Measurements from ENCODE around the gene SPON1.

The SPON1 gene

GRCh38 chr11:13944016-13944415, 18.5 kb upstream of the SPON1 start:
- no peak for DNase-seq (ENCODE audit: low spot score)

DNA sequence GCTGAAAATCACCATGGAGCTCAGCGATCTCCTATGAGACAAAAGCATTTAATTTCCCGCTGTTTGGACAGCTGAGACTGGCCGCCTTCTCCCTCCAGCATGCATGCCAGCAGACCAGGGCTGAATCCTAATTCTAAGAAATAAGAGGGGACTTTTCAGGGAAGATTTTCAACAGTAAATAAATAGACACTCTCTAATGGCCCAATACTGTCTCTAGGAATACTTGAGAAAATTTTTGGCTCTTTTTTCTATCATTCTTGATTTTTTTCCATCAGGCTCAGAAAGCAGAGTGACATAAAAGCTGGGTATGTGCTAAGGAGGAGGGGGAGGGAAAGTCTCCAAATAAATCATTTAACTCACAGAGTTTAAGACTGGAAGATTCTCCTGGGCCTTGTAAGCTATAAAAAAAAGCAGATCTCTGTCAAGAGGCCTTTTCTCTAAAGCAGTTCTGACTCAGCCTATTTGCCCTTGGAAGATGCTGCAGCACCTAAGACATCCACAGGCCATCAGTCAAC, 17.6 kb upstream of the SPON1 start:
- no peak for DNase-seq (ENCODE audit: low spot score)

DNA sequence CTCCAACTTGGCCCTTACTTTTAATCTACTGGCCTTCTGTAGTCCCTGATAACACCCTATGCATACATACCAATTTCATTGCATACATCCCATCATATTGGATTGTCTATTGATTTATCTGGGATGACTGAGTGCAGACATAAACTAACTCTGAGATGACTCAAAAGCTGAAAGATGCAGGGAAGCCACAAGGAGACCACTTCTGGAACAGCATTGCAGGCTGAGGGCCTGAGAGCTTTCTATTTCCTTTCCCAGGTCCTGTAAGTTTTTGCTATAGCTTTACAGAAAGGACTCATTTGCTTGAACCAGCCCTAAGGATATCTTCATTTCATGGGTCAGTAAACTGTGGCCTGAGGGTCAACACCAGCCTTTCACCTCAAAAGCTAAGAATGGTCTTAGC, 15.1 kb upstream of the SPON1 start:
- DNase-seq (ENCODE audit: low spot score) = no peak

- DNase-seq (ENCODE audit: low spot score) = no peak
These were observed 12.6 kb upstream of the SPON1 start for GRCh38 chr11:13949876-13950275.

DNA sequence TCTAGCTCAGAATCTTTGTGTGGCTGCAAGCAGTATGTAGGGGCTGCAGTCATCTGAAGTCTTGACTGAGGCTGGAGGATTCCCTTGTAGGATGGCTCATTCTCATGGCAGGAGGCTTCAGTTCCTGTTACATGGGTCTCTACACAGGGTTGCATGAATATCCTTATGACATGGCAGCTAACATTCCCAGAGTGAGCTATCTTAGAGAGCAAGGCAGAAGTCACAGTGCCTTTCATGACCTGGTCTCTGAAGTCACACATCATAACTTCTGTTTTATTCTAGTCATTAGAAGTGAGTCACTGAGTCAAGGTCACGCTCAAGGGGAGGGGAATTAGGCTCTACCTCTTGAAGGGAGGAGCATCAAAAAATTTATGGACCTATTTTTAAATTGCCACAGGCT, 10.3 kb upstream of the SPON1 start:
- no peak for DNase-seq (ENCODE audit: low spot score)

DNA sequence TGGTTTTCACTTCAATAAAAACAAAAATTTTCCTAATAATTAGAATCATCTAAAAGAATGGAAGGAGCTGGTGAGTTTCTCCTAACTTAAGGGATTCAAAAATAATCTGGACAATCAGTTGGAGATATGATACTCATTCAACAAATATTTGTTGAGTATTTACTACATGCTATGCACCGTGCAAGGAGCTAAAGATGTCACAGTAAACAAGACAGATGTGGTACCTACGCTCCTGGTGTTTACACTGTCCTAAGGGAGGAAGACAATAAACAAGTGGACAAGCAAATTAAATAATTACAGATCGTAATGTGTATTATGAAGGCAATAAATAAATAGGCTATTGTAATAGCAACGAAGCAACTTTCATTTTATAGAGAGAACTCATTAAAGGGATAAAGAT, 9.9 kb upstream of the SPON1 start:
- no peak for DNase-seq (ENCODE audit: low spot score)

DNA sequence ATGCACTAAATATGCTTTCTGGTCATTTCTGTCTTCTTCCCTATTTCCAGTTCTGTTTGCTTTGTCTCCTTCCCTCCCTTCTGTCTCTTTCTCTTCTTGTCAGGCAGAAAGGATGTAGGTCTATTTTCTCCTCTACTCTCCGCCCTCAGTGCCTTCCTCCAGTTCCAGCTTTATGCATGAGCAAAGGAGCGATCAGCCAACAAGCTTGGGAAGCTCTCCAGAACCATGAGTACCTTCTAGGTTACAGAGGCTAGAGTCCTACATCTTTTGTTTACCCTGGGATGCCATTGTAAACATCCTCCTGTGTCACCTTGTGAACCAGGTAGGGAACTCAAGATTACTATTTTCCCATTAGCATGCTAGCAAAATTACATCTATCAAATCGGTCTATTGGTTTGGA, 7.9 kb upstream of the SPON1 start:
- no peak for DNase-seq (ENCODE audit: low spot score)

- DNase-seq (ENCODE audit: low spot score) = peak; percentile 54
These were observed 6.5 kb upstream of the SPON1 start for GRCh38 chr11:13955971-13956421.

DNA sequence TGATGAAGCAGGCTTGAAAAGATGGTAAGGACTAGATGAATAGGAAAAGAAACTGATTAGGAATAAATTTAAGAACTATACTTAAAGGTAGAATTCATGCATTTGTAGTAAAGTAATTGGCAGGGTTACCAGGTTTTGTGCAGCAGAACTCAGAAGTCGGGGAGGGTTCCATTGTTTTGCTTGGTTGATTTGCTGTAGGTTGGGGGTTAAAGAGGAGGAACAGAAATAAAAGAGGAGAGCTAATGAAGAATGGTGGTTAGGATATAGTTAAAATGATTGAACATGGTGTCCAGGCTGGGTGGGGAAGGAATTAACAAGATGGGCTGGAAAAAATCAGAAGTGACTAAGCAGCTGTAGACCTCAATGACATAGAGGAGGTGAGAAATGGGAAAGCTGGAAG, 5.5 kb upstream of the SPON1 start:
- DNase-seq (ENCODE audit: low spot score) = no peak

DNA sequence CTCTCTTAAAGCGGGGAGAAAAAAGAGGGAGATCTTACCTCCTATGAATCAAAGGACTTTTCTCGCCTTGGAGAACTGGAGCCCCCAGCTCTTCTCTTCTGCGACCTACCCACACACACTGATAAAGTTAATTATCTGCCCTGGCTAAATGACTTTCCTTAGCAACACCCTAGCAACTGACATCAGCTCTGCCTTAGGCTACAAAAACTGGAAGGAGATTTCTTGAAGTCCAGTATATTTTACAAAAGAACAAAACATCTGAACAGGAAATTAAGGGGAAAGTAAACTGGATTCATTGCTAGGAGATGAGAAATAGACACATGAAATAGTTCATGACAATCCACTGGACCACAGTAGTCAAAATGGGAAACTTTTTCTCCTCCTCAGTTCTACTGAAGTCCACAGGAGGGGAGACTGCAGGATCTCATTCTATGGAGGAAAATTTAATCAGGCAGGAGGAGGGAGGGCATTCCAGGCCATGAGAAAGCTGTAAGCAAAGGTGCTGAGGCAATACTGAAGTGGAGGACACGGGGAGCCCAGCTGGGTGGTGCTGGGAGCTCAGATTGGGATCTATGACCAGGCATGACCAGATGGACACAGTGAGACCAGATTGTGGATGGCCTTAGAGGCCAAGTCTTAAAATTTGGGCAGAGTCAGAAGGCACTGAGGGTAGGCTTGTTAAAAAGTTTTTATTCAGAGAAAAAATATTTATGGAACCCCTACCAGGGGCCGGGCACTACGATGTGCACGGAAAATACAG, 3.7 kb upstream of the SPON1 start:
- DNase-seq (ENCODE audit: low spot score) = no peak

DNA sequence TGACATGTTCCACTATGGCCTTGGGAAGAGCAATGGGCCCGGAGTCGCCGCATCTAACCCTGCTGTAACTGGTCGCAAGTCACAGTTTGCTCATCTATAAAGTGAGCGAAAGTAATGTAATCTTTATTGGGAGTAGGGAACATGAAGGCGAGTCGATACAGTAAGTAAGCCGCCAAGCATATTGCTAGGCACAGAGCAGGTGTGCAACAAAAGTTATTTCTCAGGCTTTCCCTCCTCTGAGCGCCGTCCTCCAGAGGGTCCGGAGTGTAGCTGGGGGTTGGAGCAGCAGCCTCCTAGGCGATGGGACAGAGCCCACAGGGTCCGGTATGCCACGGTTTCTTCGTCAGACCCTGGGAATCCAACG, 343 bp upstream of the SPON1 start:
- DNase-seq (ENCODE audit: low spot score) = no peak

DNA sequence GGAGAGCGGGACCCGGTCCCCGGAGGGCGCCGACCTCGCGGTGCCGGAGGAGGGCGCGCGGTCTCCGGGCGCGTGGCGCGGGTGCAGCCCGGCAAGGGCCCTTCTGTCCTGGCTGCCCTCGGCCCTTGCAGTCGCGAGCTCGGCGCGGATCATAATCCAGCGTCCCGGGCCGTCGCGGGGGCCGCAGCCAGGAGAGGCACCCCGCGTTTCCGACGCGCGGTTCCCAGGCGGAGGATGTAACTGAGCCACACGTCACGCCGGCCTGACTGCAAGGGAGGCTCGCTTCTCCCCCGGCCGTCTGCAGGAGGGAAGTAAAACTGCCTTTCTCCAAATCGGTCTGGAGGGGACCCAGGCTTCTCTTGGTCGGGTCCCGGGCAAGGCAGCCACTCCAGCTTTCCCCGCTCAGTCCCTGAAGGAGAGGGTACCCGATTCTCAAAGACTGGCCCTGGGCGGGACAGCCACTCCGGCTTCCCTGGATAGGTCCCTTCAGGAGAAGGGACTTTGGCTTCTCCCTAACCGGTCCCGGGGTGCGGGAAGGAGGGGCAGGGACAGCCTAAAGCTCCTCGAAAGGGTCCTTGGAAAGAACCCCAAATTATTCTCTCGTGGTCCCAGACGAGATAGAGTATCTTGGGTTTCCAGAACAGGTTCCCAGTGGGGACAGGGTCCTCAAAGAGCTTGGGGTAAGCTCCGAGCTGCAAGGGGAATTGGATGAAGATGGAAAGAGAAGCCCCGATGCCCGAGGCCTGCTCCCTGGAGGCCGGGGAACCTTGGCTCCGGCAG, 836 bp downstream of the SPON1 start:
- no peak for DNase-seq (ENCODE audit: low spot score)

DNA sequence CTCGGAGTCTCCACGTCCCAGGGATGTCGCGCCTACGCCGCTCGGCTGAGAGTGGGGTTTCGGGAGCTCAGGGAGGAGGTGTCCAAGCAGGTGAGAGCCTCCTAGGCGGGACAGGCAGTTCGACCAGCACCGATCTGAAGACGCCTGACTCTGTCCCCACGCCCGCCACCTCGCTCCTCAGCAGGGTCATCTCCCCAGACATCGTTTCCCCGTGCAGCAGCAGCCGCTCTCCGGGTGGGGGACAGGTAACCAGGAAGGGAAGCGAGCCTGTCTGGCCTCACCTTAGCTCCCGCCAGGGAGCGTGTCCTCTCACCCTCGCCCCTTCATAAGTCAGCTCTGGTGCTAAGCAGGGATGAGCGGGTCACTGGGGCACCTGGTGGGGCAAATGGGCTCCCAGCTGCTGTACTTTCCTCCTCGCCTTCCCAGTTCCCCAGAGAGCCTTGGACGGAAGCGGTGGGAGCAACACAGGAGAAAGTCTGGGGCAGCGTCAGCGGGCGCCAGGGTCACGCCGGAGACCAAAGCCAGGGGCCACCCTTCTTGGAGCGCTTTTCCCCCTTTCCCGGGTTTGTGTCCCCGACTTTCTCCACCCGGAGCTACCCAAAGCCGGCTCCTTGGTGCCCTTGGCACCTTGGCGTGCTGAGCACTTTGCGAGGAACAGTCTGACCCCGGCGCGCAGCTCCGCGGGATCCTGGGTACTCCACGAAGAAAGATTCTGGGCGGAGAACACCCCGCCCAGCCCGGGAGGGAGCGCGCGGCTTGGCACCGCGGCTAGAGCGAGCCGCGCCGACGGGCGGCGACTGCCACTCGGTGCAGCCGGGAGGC, 1.6 kb downstream of the SPON1 start:
- DNase-seq (ENCODE audit: low spot score) = no peak

- no peak for DNase-seq (ENCODE audit: low spot score)
These were observed 2.2 kb downstream of the SPON1 start for GRCh38 chr11:13964771-13965074.

DNA sequence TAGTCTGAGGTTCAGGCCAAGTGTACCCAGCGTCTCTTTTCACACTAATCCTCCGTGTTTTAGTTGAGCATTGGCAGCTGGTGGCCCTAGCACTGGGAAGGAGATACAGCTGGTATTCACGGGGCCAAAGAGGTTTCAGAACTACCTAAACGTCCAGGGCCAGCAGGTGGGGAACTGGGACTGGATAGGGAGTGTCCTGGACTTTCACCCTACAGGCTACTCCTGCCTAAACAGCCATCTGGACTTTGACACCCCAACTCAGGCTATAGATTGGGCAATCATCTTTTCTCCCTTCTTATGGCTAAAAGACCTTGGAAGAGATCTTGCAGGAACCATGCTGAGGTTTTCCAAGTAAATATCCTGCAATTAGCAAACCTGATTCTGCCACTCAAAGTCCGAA, 2.8 kb downstream of the SPON1 start:
- no peak for DNase-seq (ENCODE audit: low spot score)

DNA sequence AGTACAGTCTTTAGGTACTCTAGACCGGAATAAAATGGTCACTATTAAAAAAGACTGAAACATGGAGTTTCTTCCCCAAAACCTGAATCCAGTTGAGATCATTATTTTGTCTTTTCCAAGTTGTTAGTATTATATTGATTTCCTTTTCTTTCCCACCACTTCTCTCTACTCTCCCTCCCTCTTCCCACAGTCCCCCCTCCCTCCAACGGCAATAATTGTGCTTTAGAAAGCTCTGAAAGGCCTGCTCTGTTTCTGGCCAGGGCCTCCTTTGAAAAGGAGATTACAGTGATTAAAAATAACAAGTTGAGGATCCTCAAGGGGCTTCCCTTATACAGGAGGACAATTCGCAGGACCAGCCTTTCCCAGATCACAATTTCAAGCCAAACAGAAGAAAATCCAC, 3.5 kb downstream of the SPON1 start:
- no peak for DNase-seq (ENCODE audit: low spot score)

GRCh38 chr11:13966486-13966885, 4.0 kb downstream of the SPON1 start:
- DNase-seq (ENCODE audit: low spot score) = no peak

GRCh38 chr11:13970986-13971385, 8.5 kb downstream of the SPON1 start:
- DNase-seq (ENCODE audit: low spot score) = no peak

GRCh38 chr11:13972043-13972910, 9.8 kb downstream of the SPON1 start:
- no peak for DNase-seq (ENCODE audit: low spot score)

GRCh38 chr11:13972944-13973343, 10.4 kb downstream of the SPON1 start:
- DNase-seq (ENCODE audit: low spot score) = no peak

GRCh38 chr11:13974631-13975030, 12.1 kb downstream of the SPON1 start:
- DNase-seq (ENCODE audit: low spot score) = no peak
